ENCODE data around the gene PTPRN2. TPM values are rescaled to one million over a fixed set of nuclear protein-coding genes. Genes with fewer than 3 reads are reported as not detected.

Gene PTPRN2
- total RNA-seq, 1 experiment from 2014 or later: 2.1 TPM

GRCh38 chr7:157523371-157523765 lies 1064.3 kb downstream of the PTPRN2 start (continued):
- no peak for TF ChIP-seq EGR1 (IDR thresholded peaks at IDR 0.05; ENCODE audit: low read depth)
- no peak for TF ChIP-seq CEBPB (IDR thresholded peaks at IDR 0.05; ENCODE audit: low read depth)
- no peak for TF ChIP-seq ZBTB33 (IDR thresholded peaks at IDR 0.05; ENCODE audit: extremely low read depth, insufficient replicate concordance, low read length)
- TF ChIP-seq EZH2 (IDR thresholded peaks at IDR 0.05): no peak
- TF ChIP-seq ZNF274 (IDR thresholded peaks at IDR 0.05; ENCODE audit: low read depth, low read length): no peak
- no peak for TF ChIP-seq SP1 (IDR thresholded peaks at IDR 0.05; ENCODE audit: low read depth)
- TF ChIP-seq CBX3 (IDR thresholded peaks at IDR 0.05; ENCODE audit: low read depth): no peak
- no peak for TF ChIP-seq POLR2A (IDR thresholded peaks at IDR 0.05; ENCODE audit: borderline replicate concordance, extremely low read depth, insufficient read depth, insufficient read length)
- no peak for TF ChIP-seq POLR2AphosphoS5 (IDR thresholded peaks at IDR 0.05; ENCODE audit: low read depth, low read length)

- RAD21 ChIA-PET (ENCODE audit: low non-redundant PET in 1 of 2, low total read pairs in 2 of 2, uncharacterized antibody in 2 of 2, unreplicated experiment in 2 of 2): no interaction called here
- Histone ChIP-seq H3K9me2 (ENCODE audit: insufficient read depth) (no peaks in the 10 kb centered on the region), H3K9ac (ENCODE audit: low read length) (no peak overlapping the region), H3K4me3 (replicated peaks in 1 of 2; ENCODE audit: low read depth in 1 of 2, low read length in 2 of 2) (no peak overlapping the region), H3K4me1 (ENCODE audit: control insufficient read depth in 1 of 2, insufficient read depth in 2 of 2, low read length in 2 of 2) (peaks cover 5 to 8% of the 10 kb centered on the region in 2 experiments; a peak in 2 of 4 replicates), H4K20me1 (ENCODE audit: insufficient read depth) (no peaks in the 10 kb centered on the region), H2AFZ (ENCODE audit: low read depth, low read length, poor library complexity, severe bottlenecking) (no peak overlapping the region), H3K79me2 (ENCODE audit: insufficient read depth, low read length) (no peaks in the 10 kb centered on the region), H3K4me2 (ENCODE audit: low read length) (no peak overlapping the region), H3K36me3 (ENCODE audit: control insufficient read depth in 1 of 2, insufficient read depth in 2 of 2, low read length in 2 of 2) (no peaks in the 10 kb centered on the region), H3K27me3 (ENCODE audit: insufficient read depth, low read length) (no peaks in the 10 kb centered on the region), H3K9me3 (ENCODE audit: control insufficient read depth in 1 of 2, insufficient read depth in 1 of 2, low read depth in 1 of 2, low read length in 2 of 2) (no peaks in the 10 kb centered on the region), H3K27ac (ENCODE audit: low read depth, low read length) (no peak overlapping the region)
- no peak for ATAC-seq
- DNase-seq (ENCODE audit: low read depth, low spot score): no peak
- POLR2A ChIA-PET: no interaction called here
- TF ChIP-seq POLR2A (IDR thresholded peaks at IDR 0.05; ENCODE audit: borderline replicate concordance, extremely low read depth, insufficient read depth, insufficient read length) (no peak), ZNF274 (IDR thresholded peaks at IDR 0.05; ENCODE audit: low read depth, low read length) (no peak), POLR2AphosphoS5 (IDR thresholded peaks at IDR 0.05; ENCODE audit: low read depth, low read length) (no peak)
- no TSS peak for BruUV-seq (replicated peaks)
- CTCF ChIA-PET: no interaction called here
- intact Hi-C loops (cut with micrococcal nuclease): no loop called here
Observed at GRCh38 chr7:157522954-157523353, 1064.7 kb downstream of the PTPRN2 start.
